Measurements from ENCODE around the gene MT1B.

MT1B gene

GRCh38 chr16:56641166-56641565 is 10.5 kb upstream of the MT1B start:
- no peak overlapping the region for H2AFZ ChIP-seq (ENCODE audit: low read length)
- no peak for TF ChIP-seq EZH2 (IDR thresholded peaks at IDR 0.05; ENCODE audit: borderline replicate concordance, low read length)
- TF ChIP-seq CTCF (IDR thresholded peaks at IDR 0.05; ENCODE audit: low read length) = no peak
- no peaks in the 10 kb centered on the region for H3K9me2 ChIP-seq (ENCODE audit: low read depth, low read length)
- H3K36me3 ChIP-seq (ENCODE audit: insufficient read depth, low read length) = no peaks in the 10 kb centered on the region
- H3K27ac ChIP-seq (ENCODE audit: low read depth, low read length, poor library complexity, severe bottlenecking) = no peak overlapping the region
- no peaks in the 10 kb centered on the region for H3K9me3 ChIP-seq (ENCODE audit: low read length)
- no peak overlapping the region for H3K9ac ChIP-seq (ENCODE audit: low read length)
- H3K4me2 ChIP-seq (ENCODE audit: low read length) = no peak overlapping the region
- H3K27me3 ChIP-seq (ENCODE audit: insufficient read depth, low read length) = no peaks in the 10 kb centered on the region; the same call in 1 of the 2 replicates
- no peak overlapping the region for H3K4me3 ChIP-seq (ENCODE audit: low read depth, low read length, poor library complexity, severe bottlenecking)
- peaks cover 6% of the 10 kb centered on the region for H3K4me1 ChIP-seq (ENCODE audit: insufficient read depth, low read length, severe bottlenecking)
- no peaks in the 10 kb centered on the region for H4K20me1 ChIP-seq (ENCODE audit: insufficient read depth, low read length)
- H3K79me2 ChIP-seq (ENCODE audit: insufficient read depth, low read length) = no peaks in the 10 kb centered on the region
- H3F3A ChIP-seq (ENCODE audit: insufficient read depth, low read length) = no peaks in the 10 kb centered on the region

- Histone ChIP-seq H3F3A (ENCODE audit: insufficient read depth, low read length) (no peaks in the 10 kb centered on the region), H3K27ac (ENCODE audit: low read depth, low read length, poor library complexity, severe bottlenecking) (no peak overlapping the region), H3K27me3 (ENCODE audit: insufficient read depth, low read length) (no peaks in the 10 kb centered on the region; the same call in 1 of the 2 replicates), H3K4me2 (ENCODE audit: low read length) (peak overlapping the region; percentile 55), H3K9ac (ENCODE audit: low read length) (no peak overlapping the region; the same call in 1 of the 2 replicates), H3K4me1 (ENCODE audit: insufficient read depth, low read length, severe bottlenecking) (peaks cover 6% of the 10 kb centered on the region), H4K20me1 (ENCODE audit: insufficient read depth, low read length) (no peaks in the 10 kb centered on the region), H3K36me3 (ENCODE audit: insufficient read depth, low read length) (no peaks in the 10 kb centered on the region), H3K9me3 (ENCODE audit: low read length) (no peaks in the 10 kb centered on the region), H2AFZ (ENCODE audit: low read length) (no peak overlapping the region), H3K79me2 (ENCODE audit: insufficient read depth, low read length) (no peaks in the 10 kb centered on the region), H3K9me2 (ENCODE audit: low read depth, low read length) (no peaks in the 10 kb centered on the region), H3K4me3 (ENCODE audit: low read depth, low read length, poor library complexity, severe bottlenecking) (peak overlapping the region; percentile 35)
- TF ChIP-seq EZH2 (IDR thresholded peaks at IDR 0.05; ENCODE audit: borderline replicate concordance, low read length) = no peak
- TF ChIP-seq CTCF (IDR thresholded peaks at IDR 0.05; ENCODE audit: low read length) = peak; percentile 25; the same call in 1 of the 2 replicates
Observed at GRCh38 chr16:56643080-56643778, 8.5 kb upstream of the MT1B start.

- H3K4me3 ChIP-seq (ENCODE audit: low read depth, low read length, poor library complexity, severe bottlenecking) = peak overlapping the region; percentile 35
Observed at GRCh38 chr16:56643833-56644232, 7.9 kb upstream of the MT1B start.

More at GRCh38 chr16:56643833-56644232, 7.9 kb upstream of the MT1B start:
- Histone ChIP-seq H3K79me2 (ENCODE audit: insufficient read depth, low read length) (no peaks in the 10 kb centered on the region), H3K4me1 (ENCODE audit: insufficient read depth, low read length, severe bottlenecking) (peaks cover 6% of the 10 kb centered on the region), H3K9ac (ENCODE audit: low read length) (no peak overlapping the region), H3K4me2 (ENCODE audit: low read length) (peak overlapping the region; percentile 55), H3K9me2 (ENCODE audit: low read depth, low read length) (no peaks in the 10 kb centered on the region), H3K27ac (ENCODE audit: low read depth, low read length, poor library complexity, severe bottlenecking) (no peak overlapping the region), H3K9me3 (ENCODE audit: low read length) (no peaks in the 10 kb centered on the region), H4K20me1 (ENCODE audit: insufficient read depth, low read length) (no peaks in the 10 kb centered on the region), H2AFZ (ENCODE audit: low read length) (no peak overlapping the region), H3F3A (ENCODE audit: insufficient read depth, low read length) (no peaks in the 10 kb centered on the region), H3K36me3 (ENCODE audit: insufficient read depth, low read length) (no peaks in the 10 kb centered on the region), H3K27me3 (ENCODE audit: insufficient read depth, low read length) (no peaks in the 10 kb centered on the region; the same call in 1 of the 2 replicates)
- TF ChIP-seq EZH2 (IDR thresholded peaks at IDR 0.05; ENCODE audit: borderline replicate concordance, low read length) (no peak), CTCF (IDR thresholded peaks at IDR 0.05; ENCODE audit: low read length) (no peak)
